HCT116 (cell line): ENCODE data around the gene BAIAP2L1. TPM values are rescaled to one million over a fixed set of nuclear protein-coding genes. Genes with fewer than 3 reads are reported as not detected.

Source experiments
- ATAC-seq: fragments of 200-7000 bp; cut with Tn5 transposase; 2 replicates; pipeline ENCODE4 v1.9.1; 2020; ENCODE audit warnings: mild to moderate bottlenecking, moderate library complexity
- BruUV-seq: library from RNA; stranded (reverse); fragments of 400-500 nt; replicated peaks from 2 replicates; lab custom pipeline; 2021; lab: Mats Ljungman, UMichigan
- CTCF ChIA-PET: fragments of 300-600 bp; sonication (Branson Sonifier 250); formaldehyde crosslinking; loops from one replicate; lab custom pipeline; 2021; ENCODE audit warnings: antibody characterized with exemption; lab: Charles Lee
- POLR2A ChIA-PET: fragments of 300-600, 350-600 bp; sonication (Branson Sonifier 250); formaldehyde crosslinking; loops from one replicate; lab custom pipeline; 2021; ENCODE audit warnings: antibody characterized with exemption; lab: Charles Lee
- RAD21 ChIA-PET, 2 experiments: fragments of 300-600 bp; sonication (Branson Sonifier 250); formaldehyde crosslinking; loops; one replicate each; lab custom pipeline; 2023; ENCODE audit warnings: low total read pairs in 2 of 2; ENCODE audit not compliant: uncharacterized antibody in 2 of 2, unreplicated experiment in 2 of 2, low non-redundant PET in 1 of 2; lab: Charles Lee
- DNase-seq: peaks from one replicate; pipeline ENCODE4 v3.0.0-alpha.2; 2010; ENCODE audit warnings: low read depth, low spot score
- H2AFZ ChIP-seq: fragments of 200-600 bp; shearing (Covaris generic), sonication (generic); 2 replicates; pipeline ENCODE4 v1.6.1; 2017; ENCODE audit warnings: low read depth, mixed run types, mixed read lengths, antibody characterized with exemption, low read length; ENCODE audit not compliant: poor library complexity, severe bottlenecking
- H3K27ac ChIP-seq: 2 replicates; pipeline ENCODE4 v1.5.1; 2012; ENCODE audit warnings: low read depth, low read length
- H3K27me3 ChIP-seq: fragments of 200-600 bp; sonication (generic); 2 replicates; pipeline ENCODE4 v1.6.1; 2016; ENCODE audit warnings: mixed run types, low read length, mixed read lengths; ENCODE audit not compliant: insufficient read depth
- H3K36me3 ChIP-seq, 2 experiments: fragments of 200-500 bp in 1 of 2; fragments of 200-600 bp in 1 of 2; sonication (Bioruptor generic) in 1 of 2; sonication (generic) in 1 of 2; 2 replicates each; pipeline versions ENCODE4 v1.5.1 to v1.6.1; 2014 to 2016; ENCODE audit warnings: low read length in 2 of 2, inconsistent platforms in 1 of 2, mixed read lengths in 1 of 2, mixed run types in 1 of 2; ENCODE audit not compliant: insufficient read depth in 2 of 2, control insufficient read depth in 1 of 2
- H3K4me1 ChIP-seq, 2 experiments: fragments of 200-600 bp in 1 of 2; sonication (generic) in 1 of 2; 2 replicates each; pipeline versions ENCODE4 v1.5.1 to v1.6.1; 2012 to 2017; ENCODE audit warnings: low read length in 2 of 2, inconsistent platforms in 1 of 2, mild to moderate bottlenecking in 1 of 2, mixed read lengths in 1 of 2, mixed run types in 1 of 2, moderate library complexity in 1 of 2; ENCODE audit not compliant: insufficient read depth in 2 of 2, control insufficient read depth in 1 of 2
- H3K4me2 ChIP-seq: fragments of 200-600 bp; sonication (generic); 2 replicates; pipeline ENCODE4 v1.6.1; 2017; ENCODE audit warnings: mixed run types, low read length, mixed read lengths
- H3K4me3 ChIP-seq, 2 experiments: fragments of 200-600 bp in 1 of 2; sonication (generic) in 1 of 2; replicated peaks in 1 of 2; 2 replicates each; pipeline ENCODE4 v1.5.1; 2011 to 2016; ENCODE audit warnings: low read length in 2 of 2, control low read depth in 1 of 2, low read depth in 1 of 2, mild to moderate bottlenecking in 1 of 2, mixed read lengths in 1 of 2, mixed run types in 1 of 2
- H3K79me2 ChIP-seq: fragments of 200-600 bp; sonication (generic); 2 replicates; pipeline ENCODE4 v1.6.1; 2017; ENCODE audit warnings: mild to moderate bottlenecking, mixed run types, low read length, moderate library complexity, mixed read lengths; ENCODE audit not compliant: insufficient read depth
- H3K9ac ChIP-seq: fragments of 200-600 bp; sonication (generic); 2 replicates; pipeline ENCODE4 v1.6.1; 2016; ENCODE audit warnings: low read length, mixed read lengths
- H3K9me2 ChIP-seq: fragments of 200-600 bp; sonication (generic), shearing (Covaris generic); 2 replicates; pipeline ENCODE4 v1.6.1; 2017; ENCODE audit warnings: mixed run types, mild to moderate bottlenecking, moderate library complexity; ENCODE audit not compliant: insufficient read depth
- H3K9me3 ChIP-seq, 2 experiments: fragments of 200-500 bp in 1 of 2; fragments of 200-600 bp in 1 of 2; sonication (Bioruptor generic) in 1 of 2; sonication (generic) in 1 of 2; 2 replicates each; pipeline ENCODE4 v1.6.1; 2014 to 2017; ENCODE audit warnings: low read length in 2 of 2, mixed read lengths in 2 of 2, inconsistent platforms in 1 of 2, low read depth in 1 of 2, mild to moderate bottlenecking in 1 of 2, mixed run types in 1 of 2, moderate library complexity in 1 of 2; ENCODE audit not compliant: control insufficient read depth in 1 of 2, insufficient read depth in 1 of 2
- H4K20me1 ChIP-seq: fragments of 200-600 bp; sonication (generic), shearing (Covaris generic); 2 replicates; pipeline ENCODE4 v1.6.1; 2017; ENCODE audit warnings: mixed run types, mild to moderate bottlenecking, moderate library complexity; ENCODE audit not compliant: insufficient read depth
- ATF3 ChIP-seq: IDR thresholded peaks from 2 replicates; pipeline ENCODE4 v1.6.1; 2012
- CTCF ChIP-seq, 3 experiments: fragments of 200-600 bp in 1 of 3; sonication (generic) in 1 of 3; IDR thresholded peaks in 2 of 3; conservative IDR thresholded peaks in 1 of 3; 2 replicates each; pipeline ENCODE4 v1.5.1; 2012 to 2017; ENCODE audit warnings: low read depth in 2 of 3, low read length in 2 of 3, antibody characterized with exemption in 1 of 3, borderline replicate concordance in 1 of 3, control low read depth in 1 of 3, mild to moderate bottlenecking in 1 of 3, mixed read lengths in 1 of 3, mixed run types in 1 of 3, moderate library complexity in 1 of 3; ENCODE audit not compliant: insufficient read depth in 1 of 3
- FOSL1 ChIP-seq: IDR thresholded peaks from 2 replicates; pipeline ENCODE4 v1.6.1; 2012; ENCODE audit warnings: low read depth
- JUND ChIP-seq: IDR thresholded peaks from 2 replicates; pipeline ENCODE4 v1.6.1; 2012
- REST ChIP-seq: IDR thresholded peaks from 2 replicates; pipeline ENCODE4 v1.6.1; 2012; ENCODE audit warnings: low read depth
- SP1 ChIP-seq: IDR thresholded peaks from 2 replicates; pipeline ENCODE4 v1.6.1; 2012; ENCODE audit warnings: low read depth
- YY1 ChIP-seq: IDR thresholded peaks from 2 replicates; pipeline ENCODE4 v1.6.1; 2011; ENCODE audit warnings: low read length, low read depth, moderate library complexity, mild to moderate bottlenecking; ENCODE audit not compliant: insufficient replicate concordance; ENCODE audit errors: extremely low read depth
- ZNF274 ChIP-seq: fragments of 200-500 bp; sonication (Bioruptor generic); IDR thresholded peaks from 2 replicates; pipeline ENCODE4 v1.6.1; 2014; ENCODE audit warnings: mild to moderate bottlenecking, low read depth, low read length, inconsistent platforms
- intact Hi-C: fragments of 100-400 bp; cut with micrococcal nuclease; formaldehyde crosslinking; loops from 2 replicates; pipeline ENCODE4 v1.10.0; 2022
- total RNA-seq: library from RNA; stranded (reverse); gene quantifications from one replicate; pipeline ENCODE4 v1.2.1, GENCODE V29; 2021; ENCODE audit not compliant: unreplicated experiment

The BAIAP2L1 gene
- total RNA-seq, 1 experiment from 2014 or later: 61.2 TPM

- no peak for TF ChIP-seq REST
- peak; percentile 65 for TF ChIP-seq YY1
Observed at GRCh38 chr7:98418636-98419315, 17.9 kb upstream of the BAIAP2L1 start (continued).

- intact Hi-C loops: loop anchor here (2.0 kb wide), 1 partner anchor 123 kb away; no protein-coding TSS in a partner anchor
- Histone ChIP-seq H3K4me2 (peak overlapping the region; percentile 78), H2AFZ (peak overlapping the region; percentile 55), H4K20me1 (no peaks in the 10 kb centered on the region), H3K27me3 (no peaks in the 10 kb centered on the region), H3K9me3 (no peaks in the 10 kb centered on the region), H3K9ac (peak overlapping the region; percentile 58), H3K4me1 (peaks cover 30 to 56% of the 10 kb centered on the region in 2 experiments), H3K36me3 (no peaks in the 10 kb centered on the region), H3K27ac (peak overlapping the region; percentile 78), H3K4me3 (peak overlapping the region; percentile 28 to 41), H3K79me2 (no peaks in the 10 kb centered on the region), H3K9me2 (no peaks in the 10 kb centered on the region)
- BruUV-seq: no TSS peak
- ChIA-PET RAD21 (interaction anchor here in 1 of 2 experiments (0.9 kb wide), 1 partner anchor 17 kb away, joined by 3 read pairs; the partner anchor contains the start of gene BAIAP2L1), CTCF (interaction anchor here (0.7 to 4.8 kb wide), 9 partner anchors 11 to 462 kb away, joined by 3 to 31 read pairs (median 5); partner anchors contain the start of gene BAIAP2L1), POLR2A (interaction anchor here (1.2 to 1.6 kb wide), 3 partner anchors 10 to 404 kb away, joined by 4 to 11 read pairs (median 4); partner anchors contain the start of gene BAIAP2L1)
- TF ChIP-seq YY1 (peak; percentile 4), SP1 (no peak), JUND (no peak), FOSL1 (no peak), CTCF (IDR thresholded peaks at IDR 0.05 in 2 of 3, conservative IDR thresholded peaks at IDR 0.05 in 1 of 3; ENCODE audit: borderline replicate concordance in 1 of 3, insufficient read depth in 1 of 3, low read depth in 2 of 3, low read length in 2 of 3) (0 out of 6 replicates have a peak, but pooled peaks of 1 of the 3 experiments have one; percentile 3), ATF3 (no peak), ZNF274 (no peak)
- peak; percentile 28 for ATAC-seq
- peak; percentile 47 for DNase-seq
Observed at GRCh38 chr7:98418271-98418635, 17.4 kb upstream of the BAIAP2L1 start.
